Measurements from ENCODE around the gene AP1S3.

- TF ChIP-seq CTCF (IDR thresholded peaks at IDR 0.05 in 8 of 11, conservative IDR thresholded peaks at IDR 0.05 in 3 of 11) (no peak), POLR2A (IDR thresholded peaks at IDR 0.05) (no peak), POLR2AphosphoS5 (IDR thresholded peaks at IDR 0.05) (no peak)
These were observed 5.0 kb downstream of the AP1S3 start for GRCh38 chr2:223832241-223832903.
